Glomerular endothelial cell (primary cell): Measurements from ENCODE around the gene WDPCP. TPM values are rescaled to one million over a fixed set of nuclear protein-coding genes. Genes with fewer than 3 reads are reported as not detected.

Source experiments
- DNase-seq: peaks from one replicate; pipeline ENCODE4 v3.0.0-alpha.2; 2011; ENCODE audit warnings: low read depth, low spot score; ENCODE audit errors: extremely low read depth
- total RNA-seq: library from RNA; depleted of rRNA; stranded (reverse); fragments of >200 nt; gene quantifications from 2 replicates; pipeline ENCODE4 v1.2.3, GENCODE V29; 2015

Gene WDPCP
- total RNA-seq, 1 donor from 2014 or later = 7.0 TPM

DNA sequence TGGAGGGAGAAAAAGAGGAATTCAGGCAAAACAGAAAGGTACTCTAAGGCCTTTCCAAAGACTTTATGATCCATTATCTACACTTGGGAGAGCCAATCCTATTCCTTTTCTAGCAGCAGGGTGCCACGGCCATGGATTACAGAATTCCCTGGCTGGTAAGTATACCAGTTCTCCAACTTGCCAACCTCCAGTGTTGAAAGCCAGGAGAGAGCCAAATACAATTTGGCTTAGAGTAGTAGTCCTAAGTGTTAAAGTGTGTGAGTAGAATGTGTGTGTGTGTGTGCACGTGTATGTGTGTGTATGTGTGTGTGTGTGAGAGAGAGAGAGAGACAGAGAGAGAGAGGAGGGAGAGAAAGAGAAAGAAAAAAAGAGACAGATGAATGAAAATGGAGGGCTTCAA is 43.3 kb downstream of the WDPCP start:
- DNase-seq = no peak

- DNase-seq = no peak
These were observed 44.2 kb downstream of the WDPCP start for GRCh38 chr2:63544017-63544627.

GRCh38 chr2:63539416-63540162 is 48.7 kb downstream of the WDPCP start:
- DNase-seq = no peak

DNA sequence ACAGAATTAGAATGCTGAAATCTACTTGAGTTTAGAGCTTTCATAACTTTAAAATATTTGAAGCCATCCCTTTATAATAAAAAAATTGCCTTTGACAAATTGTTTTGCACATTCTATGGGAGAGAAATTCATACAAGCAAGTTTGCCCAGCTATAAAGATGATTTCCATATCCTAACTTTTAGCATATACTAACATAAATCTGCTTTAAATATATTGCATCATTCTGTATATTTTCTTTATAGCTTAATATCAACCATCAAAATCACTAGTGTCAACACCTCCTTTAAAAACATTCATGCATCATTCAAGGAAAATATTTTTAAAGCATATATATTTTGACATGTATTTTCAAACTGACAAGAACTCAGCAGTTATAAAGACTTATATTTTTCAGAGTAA is 49.9 kb downstream of the WDPCP start:
- no peak for DNase-seq

GRCh38 chr2:63537306-63537705 is 51.0 kb downstream of the WDPCP start:
- DNase-seq = no peak

DNA sequence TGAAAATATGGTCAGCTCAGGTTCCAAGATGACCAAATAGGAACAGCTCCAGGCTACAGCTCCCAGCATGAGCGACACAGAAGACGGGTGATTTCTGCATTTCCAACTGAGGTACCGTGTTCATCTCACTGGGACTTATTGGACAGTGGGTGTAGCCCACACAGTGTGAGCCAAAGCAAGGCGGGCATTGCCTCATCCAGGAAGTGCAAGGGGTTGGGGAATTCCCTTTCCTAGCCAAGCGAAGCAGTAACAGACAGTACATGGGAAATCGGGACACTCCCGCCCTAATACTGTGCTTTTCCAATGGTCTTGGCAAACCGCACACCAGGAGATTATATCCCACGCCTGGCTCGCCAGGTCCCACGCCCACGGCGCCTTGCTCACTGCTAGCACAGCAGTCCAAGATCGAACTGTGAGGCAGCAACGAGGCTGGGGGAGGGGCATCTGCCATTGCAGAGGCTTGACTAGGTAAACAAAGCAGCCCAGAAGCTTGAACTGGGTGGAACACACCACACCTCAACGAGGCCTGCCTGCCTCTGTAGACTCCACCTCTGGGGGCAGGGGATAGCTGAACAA is 57.5 kb downstream of the WDPCP start:
- DNase-seq = no peak

GRCh38 chr2:63525905-63526304 is 62.4 kb downstream of the WDPCP start:
- DNase-seq = no peak

DNA sequence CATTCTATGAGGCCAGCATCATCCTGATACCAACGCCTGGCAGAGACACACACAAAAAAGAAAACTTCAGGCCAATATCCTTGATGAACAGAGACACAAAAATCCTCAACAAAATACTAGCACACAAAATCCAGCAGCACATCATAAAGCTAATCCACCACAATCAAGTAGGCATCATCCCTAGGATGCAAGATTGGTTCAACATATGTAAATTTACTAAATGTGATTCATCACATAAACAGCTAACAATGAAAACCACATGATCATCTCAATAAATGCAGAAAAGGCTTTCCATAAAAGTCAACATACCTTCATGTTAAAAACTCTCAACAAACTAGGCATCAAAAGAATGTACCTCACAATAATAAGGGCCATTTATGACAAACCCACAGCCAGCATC is 65.3 kb downstream of the WDPCP start:
- DNase-seq = no peak

DNA sequence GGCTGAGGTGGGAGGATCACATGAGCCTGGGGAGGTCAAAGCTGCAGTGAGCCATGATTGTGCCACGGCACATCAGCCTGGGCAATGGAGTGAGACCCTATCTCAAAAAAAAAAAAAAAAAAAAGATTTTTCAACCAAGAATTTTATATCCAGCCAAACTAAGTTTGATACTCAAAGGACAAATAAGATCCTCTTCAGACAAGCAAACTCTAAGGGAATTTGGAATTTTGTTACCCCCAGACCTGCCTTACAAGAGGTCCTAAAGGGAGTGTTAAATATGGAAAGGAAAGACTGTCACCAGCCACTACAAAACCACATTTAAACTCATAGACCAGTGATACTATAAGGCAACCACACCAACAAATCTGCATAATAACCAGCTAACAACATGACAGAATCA is 67.5 kb downstream of the WDPCP start:
- no peak for DNase-seq

- DNase-seq = no peak
These were observed 73.5 kb downstream of the WDPCP start for GRCh38 chr2:63514781-63515180.

DNA sequence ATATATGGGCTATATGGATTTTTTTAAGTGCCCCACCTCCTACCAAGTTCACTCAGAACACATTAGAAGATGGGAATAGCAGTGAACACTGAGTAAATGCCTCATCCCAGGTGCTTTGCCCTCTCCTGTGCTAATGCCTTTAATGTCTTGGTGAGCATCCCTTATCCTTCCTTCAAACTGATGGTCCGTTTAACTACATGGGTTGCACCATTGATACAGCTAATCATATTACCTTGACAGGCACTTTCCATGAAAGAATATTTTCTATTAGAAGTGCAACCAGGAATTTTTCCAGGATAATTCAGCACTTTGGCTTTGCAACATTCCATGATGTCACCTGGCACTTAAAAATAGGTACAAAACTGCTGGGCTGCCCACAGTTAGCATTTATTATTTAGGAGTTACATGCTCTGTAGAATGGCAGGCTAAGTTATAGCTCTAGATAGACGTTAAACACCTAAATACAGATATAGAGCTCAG is 74.0 kb downstream of the WDPCP start:
- DNase-seq = no peak

DNA sequence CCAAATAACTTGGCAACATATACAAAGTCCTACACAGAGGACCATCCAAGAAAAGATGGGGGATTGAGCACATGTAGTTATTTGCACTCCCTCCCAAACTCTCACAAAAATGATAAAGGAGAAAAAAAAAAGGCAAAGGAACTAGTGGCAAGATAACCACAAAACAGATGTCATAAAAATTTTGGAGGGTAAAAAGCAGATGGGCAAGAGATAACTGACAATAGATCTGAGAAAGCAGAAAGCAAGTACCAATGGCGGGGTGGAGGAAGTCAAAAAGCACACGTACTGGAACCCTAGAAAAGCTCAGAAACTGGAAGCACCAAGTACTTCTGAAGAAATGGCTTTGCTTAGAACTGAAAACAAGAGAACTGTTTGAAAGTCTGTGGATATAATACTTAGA is 82.0 kb downstream of the WDPCP start:
- DNase-seq = no peak

DNA sequence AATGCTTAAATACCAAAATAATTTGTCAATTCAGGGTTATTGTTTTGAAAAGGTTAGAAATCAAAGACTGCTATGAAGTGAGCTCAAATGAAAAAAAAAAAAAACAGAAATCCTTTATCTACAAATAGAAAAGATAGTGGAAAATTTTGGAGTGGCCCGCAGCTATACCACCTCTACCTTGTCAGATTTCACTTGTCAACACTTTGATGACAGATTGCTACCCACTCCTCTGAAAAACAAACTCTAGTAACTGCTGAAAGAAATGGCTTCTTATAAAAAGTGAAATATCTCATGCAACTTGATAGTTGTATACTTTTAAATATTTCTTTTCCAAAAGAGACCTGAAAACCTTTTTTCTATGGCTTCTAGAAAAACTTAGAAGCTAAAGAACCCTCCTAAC is 84.5 kb downstream of the WDPCP start:
- no peak for DNase-seq

- DNase-seq = no peak
These were observed 87.9 kb downstream of the WDPCP start for GRCh38 chr2:63500398-63500797.

DNA sequence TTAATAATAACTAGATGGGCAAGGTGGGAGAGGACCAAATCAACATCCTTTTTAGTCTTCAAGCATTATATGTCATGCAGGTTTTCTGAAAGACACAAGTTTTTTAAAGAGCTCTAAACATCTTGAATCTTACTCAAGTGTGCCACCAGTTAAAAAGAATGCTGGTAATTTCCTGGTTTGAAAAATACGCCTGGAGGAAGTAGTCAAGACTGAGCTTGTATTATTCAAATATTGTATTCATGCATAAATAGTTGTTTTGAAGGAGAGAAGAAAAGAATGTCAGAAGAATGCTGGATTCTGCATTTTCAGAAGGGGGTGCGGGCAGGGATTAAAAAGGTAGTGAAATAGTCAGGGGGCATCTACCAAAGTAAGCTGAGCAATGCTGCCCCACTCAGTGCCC is 90.7 kb downstream of the WDPCP start:
- DNase-seq = no peak

DNA sequence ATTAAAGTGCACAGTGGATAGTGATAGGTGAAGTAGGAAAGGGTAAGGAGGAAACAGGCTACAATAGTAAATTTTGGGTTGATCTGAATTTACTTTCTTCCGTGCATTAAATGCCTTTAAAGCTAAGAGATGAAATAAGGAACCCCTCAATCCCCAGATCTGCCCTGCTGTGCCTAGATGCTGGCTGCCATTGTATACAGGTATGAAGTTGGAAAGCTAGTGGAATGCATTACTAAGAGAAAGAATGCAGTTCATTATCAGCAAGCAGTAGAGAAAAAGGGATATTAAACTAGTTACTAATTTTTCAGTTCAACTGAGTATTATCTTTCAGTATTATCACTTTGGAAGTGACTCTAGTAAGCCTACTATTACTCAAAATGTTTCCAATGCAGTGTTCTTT is 93.3 kb downstream of the WDPCP start:
- no peak for DNase-seq

DNA sequence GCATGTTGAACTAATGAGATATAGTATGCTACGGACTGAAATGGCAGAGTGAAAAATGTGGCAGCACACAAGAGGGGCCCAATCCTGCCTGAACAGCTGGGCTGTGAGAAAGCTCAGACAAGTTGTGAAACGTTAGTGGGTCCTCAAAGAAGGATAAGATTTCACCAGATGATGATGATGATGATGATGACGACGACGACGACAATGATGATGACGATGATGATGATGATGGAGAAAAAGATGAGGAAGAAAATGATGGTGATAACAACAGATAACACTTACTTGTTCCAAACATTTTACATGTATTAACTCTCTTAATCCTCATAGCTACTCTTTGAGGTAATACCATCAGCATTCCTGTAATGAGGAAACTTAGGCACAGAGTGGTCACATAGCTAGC is 94.2 kb downstream of the WDPCP start:
- DNase-seq = no peak

- peak; percentile 5 for DNase-seq
These were observed 100.1 kb downstream of the WDPCP start for GRCh38 chr2:63488118-63488713.

DNA sequence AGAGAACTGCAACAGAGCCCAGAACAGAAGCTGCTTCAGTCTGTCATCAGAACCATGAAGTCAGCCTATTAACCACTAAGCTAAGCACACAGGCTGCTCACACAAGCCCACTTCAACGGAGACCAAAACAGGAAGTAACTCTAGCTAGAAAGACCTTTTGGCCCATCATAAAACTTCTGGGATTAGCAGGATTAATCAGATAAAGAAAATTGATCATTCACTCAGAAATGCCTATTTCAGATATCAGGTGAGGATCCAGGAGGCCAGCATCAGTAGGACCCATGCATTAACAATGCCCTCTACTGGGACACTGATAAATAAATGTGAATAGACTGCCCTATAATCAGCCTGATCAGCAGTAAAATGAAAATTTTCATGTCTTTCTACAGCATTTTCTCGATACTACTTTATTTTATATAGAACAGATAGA is 101.4 kb downstream of the WDPCP start:
- no peak for DNase-seq

DNA sequence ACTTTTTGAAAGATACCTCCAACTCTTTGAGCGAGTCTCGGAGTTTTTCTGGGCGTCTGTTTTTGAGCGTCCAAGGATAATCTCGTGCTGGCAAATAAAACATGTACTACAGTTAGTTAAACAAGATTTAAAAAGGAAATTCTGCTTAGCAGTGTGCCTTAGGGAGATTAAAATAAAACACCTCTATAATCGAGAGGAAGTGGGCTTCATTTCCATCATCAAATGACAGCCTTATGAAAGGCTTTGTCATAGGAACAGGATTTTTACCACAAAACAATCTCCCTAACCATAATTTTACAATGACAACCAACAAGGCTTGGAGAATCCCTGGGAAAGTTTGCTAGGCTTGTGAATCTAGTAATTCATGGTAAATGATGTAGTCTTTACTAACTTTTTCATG is 103.4 kb downstream of the WDPCP start:
- DNase-seq = no peak

DNA sequence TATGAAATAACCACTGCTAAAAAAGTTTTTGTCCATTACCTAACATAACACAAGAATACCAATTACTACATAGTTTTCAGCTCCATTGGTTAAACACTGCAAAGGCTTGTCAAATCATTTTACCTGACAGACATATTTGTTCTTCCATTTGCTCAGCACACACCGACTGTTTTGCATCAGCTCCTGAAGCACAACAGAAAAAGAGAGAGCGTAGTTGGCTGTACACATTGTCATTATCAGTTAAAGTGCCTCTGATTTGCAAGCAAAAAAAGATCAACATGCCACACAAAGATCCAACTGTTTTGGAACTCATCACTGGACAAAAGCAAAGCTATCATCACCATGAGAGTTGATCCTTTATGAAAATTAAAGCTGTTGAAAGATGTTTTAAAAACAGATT is 103.8 kb downstream of the WDPCP start:
- no peak for DNase-seq

DNA sequence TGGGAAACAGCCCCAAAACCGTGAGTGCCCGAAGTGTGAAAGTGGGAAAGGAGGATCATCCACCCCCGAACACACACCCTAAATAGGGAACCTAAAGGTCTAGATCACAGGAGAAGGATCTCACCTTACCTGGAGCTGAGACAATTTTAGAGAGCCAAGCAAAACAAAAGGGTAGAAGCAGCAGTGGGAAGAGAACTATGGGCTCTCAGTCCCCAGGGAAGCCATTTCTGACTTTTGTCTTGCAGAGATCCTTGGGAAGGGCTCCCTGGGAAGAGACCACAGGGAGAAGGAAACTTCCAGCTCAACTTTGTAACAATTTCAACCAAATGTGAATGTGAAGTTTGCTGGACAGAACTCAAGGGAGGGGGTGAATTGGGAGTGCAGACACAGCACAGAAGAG is 110.6 kb downstream of the WDPCP start:
- no peak for DNase-seq
